GM18909 (cell line): ENCODE results near the gene CCL19.

Experiments used
- ATAC-seq: cut with Tn5 transposase; IDR thresholded peaks from one replicate; pipeline ENCODE4 v1.9.1; 2021; ENCODE audit warnings: mild to moderate bottlenecking; ENCODE audit not compliant: unreplicated experiment, poor library complexity

The CCL19 gene

DNA sequence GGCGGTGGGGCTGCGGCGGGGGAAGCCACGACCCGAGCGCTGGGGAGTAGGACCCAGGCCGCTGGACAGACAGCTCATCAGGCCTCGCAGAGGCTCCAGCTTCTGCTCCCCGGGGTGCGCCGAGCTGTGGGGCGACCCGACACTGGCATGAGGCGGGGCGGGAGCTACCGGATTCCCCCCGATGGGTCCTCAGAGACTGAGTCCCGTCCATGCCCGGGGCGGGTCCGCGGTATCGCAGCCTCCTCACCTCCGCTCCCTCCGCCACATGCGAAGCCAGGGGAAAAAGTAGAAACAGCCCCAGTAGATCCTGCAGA is 26.1 kb downstream of the CCL19 start:
- peak; percentile 33 for ATAC-seq

DNA sequence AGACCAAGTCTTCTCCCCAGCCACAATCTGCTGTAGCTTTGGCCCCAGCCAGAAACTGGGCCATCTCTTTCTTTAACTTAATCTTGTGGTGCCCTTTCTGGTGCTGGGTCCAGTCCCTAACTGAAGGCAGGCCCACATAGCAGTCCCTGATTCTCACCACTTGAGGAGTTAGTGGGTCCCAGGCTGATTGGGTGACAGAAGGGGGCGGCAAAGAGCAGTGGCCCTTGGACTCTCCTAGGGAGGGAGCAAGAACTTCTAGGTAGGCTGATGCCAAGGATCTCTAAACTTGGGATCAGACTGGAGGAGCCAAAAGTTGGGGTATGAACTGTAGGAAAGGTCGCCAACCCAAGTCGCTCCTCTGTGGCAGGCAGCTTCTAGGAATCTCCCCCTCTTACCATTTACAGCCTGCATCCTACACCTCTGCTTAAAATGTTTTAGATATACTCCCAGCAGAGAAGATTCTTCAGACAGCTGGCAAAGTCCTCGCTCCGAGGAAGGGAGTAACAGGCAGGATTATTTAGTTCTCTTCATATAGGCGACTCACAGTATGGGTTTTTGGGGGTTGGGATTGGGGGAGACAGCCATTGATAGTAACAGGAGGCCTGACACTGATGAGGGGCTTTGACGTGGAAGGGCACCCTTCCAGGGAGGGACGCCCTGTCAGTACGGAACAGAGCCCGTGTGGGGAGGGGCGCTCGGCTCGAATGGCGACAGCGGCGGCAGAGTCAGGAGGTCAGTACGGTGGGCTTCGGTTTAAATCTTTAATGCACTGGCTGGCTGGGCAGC is 26.6 kb downstream of the CCL19 start:
- ATAC-seq, result peak; percentile 67

DNA sequence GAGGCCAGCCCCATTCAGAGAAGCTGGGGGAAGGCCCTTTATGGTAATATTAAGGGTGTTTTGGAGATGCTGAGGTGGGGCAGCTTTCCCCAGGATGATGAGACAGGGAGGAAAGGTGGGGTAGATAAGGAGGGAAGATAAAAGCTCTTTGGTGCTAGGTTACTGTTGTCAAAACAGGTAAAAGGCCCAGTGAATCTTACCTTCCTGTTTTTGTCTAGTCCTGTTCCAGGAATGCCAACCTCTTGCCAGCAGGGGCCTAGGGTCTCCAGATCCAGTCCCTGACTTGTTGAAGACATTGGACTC is 27.8 kb downstream of the CCL19 start:
- no peak for ATAC-seq

DNA sequence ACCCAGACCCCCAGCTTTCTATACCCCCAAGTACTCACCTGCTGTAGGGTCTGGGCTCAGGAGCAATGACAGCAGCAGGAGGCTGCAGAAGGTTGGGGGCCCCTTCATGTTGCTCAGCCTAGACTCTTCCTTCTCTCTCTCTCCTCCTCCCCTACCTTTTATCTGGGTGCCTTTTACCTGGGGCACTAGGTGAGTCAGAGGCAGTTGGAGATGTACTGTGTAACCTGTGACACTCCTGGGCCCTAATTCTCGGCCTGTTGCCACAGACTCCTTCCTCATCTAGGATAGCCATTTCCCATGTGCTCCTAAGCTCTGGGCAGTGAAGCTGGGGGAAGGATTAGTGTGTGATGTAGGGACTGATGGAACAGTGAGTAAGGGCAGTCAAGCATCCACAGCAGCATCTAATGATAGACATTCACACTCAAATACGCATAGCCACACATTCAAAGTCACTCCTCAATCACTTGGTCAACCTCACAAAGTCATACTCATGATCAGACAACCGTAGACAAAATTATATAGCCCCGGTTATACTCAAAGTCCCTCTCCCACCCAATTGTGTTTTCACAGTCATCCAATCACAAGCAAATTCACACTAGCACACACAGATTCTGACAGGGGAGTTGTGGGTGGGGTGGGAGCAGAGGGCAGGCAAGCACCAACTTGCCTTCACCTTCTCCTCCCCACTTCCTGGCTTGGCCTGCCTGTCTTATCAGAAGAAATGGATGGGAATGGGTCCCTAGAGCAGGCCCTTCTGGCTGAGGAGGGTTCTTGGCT is 28.4 kb downstream of the CCL19 start, which contains the start of gene CCL27:
CCL27 (minus strand) TSS at position 132 of the 777 bp plus-strand sequence; CDS start at position 108, 24 bp downstream.
- ATAC-seq, result no peak

DNA sequence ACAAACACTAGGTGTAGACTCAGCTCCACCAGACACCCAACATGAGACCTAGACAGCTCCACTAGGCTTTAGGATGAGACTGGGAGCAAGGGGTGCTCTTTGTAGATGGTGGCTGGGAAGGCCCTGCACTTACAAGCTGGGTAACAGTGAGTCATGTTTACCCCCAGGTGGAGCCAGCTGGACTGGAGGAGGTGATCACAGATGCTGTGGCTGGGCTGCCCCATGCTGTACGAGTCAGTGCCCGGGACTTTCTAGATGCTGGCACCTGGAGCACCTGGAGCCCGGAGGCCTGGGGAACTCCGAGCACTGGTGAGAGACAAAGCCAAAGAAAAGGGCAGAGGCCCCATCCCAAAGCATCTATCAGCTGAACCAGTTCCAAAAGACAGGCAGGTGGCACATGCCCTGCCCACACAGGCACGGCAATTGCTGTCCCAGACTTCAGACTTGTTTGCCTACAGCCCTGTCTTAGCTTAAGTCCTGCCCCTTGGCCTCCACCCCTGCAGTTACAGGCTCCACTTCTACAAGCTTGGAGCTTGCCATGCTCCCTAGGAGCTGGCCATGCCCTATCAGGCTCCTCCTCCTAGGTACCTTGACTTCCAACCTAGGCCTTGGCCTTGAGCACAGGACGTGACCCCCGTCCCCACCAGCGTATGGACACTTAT is 31.4 kb downstream of the CCL19 start:
- ATAC-seq, result no peak

DNA sequence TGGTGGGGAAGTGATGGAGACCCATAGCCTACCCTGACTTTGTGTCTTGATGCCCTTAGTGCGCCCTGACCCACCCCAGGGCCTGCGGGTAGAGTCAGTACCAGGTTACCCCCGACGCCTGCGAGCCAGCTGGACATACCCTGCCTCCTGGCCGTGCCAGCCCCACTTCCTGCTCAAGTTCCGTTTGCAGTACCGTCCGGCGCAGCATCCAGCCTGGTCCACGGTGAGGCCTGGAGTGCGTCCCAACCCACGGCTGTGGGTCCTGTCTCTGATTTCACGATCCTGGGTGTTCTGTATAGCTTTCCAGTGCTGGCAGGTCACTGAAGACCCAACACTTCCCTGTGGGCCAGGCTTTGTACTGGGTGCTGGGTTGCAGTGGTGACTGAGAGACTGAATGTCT is 32.6 kb downstream of the CCL19 start:
- ATAC-seq, result no peak

DNA sequence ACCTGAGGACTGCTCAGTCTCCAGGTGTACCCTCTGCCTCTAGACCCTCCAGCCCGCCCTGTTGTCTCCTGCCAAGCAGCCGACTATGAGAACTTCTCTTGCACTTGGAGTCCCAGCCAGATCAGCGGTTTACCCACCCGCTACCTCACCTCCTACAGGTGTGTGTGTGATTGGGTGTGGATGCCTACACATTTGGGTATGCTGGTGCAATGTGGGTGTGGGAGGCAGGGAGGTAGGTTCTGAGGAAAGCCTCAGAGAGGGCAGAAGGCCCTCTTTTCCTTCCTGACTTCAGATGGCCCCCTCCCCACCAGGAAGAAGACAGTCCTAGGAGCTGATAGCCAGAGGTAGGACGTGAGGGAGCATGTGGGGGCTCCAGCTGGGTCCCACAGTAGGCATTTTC is 34.1 kb downstream of the CCL19 start:
- no peak for ATAC-seq

DNA sequence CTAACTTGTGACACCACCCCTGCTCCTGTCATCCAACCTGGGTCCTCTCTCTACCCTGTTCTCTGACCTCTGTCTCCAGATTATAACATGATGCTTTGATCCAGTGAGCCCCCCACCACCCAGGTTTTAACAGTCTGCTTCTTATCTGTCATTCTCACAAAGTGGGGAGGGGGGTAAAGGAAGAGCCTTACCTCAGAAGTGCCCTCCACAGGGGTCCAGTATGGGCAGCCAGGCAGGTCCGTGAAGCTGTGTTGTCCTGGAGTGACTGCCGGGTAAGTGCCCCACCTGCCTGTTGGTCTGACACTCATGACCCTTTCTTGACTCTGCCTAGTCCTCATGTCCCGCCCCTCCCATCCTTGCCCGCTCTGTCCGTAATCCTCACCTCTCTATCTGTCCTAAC is 35.7 kb downstream of the CCL19 start:
- ATAC-seq, result no peak

DNA sequence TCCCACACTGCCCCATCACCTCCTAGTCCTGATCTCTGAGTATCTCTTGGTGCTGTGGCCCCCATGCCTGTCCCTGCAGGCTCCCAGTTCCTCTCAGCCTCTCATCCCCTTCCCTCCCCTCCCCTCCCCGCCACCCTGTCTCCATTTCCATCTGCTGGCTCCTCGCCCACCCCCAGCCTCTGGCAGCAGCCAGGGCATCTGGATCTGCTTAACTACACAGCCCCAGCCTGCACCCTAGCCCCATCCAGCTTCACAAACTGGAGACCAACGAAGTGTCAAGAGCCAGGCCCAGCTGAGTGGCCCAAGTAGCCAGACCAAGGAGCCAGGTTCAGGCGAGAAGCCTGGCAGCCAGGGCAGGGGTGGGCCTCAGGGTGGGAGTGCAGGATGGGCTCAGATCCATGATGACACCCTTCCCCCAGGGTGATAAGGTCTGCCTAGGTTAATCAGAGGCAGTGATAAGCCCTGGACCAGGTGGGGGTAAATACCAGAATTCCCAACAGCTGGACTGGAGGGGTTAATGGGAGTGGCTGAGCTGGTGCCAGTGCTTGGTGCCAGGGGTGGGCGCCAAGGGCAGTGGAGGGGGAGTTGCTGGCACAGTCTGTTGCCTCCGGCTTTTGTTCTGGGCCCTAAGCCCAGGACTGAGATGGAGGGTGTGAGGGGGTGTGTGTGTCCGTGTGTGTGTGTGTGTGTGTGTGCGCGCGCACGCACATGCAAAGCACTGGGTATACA is 36.6 kb downstream of the CCL19 start:
- no peak for ATAC-seq

DNA sequence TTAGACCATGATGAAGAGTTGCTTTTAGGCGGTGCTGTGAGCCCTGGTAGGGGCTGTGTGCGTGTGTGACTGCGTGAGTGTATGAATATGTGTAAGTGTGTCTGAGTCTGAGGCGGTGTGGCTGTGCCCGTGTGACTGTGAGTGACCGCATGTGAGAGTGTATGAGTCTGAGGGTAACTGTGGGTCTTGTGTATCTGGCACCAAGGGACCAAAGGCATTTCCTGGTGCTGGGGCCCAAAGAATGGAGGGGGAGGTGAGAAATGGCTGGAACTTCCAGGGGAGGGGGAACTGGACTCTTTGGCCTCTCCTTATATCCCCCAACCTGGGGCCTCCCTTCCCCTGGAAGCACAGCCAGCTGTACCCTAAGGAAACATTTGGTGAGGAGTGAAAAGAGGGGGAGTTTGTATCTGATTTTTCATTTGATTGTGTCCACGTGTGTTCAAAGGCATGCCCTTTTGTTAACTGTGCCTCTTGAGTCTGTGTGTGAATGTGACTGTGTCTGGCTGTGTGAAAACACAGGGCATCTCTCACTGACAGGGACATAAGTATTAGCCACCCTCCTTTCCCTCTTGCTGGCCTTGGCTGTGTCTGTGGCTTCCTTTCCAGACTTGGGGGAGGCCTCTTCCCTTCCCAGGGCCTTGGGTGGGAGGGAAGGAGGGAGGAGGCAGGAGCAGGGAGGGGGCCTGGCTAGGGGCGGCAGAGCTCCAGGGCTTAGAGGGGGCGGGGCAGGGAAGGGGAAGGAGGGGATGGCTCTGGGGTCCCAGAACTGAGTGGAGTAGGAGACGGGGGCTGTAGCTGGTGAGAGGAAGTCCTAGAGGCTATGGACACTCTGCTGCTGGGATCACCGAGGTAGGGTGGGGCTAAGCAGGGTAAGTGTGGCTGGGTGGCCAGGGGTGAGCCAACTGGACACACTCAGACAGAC is 37.7 kb downstream of the CCL19 start:
- no peak for ATAC-seq

DNA sequence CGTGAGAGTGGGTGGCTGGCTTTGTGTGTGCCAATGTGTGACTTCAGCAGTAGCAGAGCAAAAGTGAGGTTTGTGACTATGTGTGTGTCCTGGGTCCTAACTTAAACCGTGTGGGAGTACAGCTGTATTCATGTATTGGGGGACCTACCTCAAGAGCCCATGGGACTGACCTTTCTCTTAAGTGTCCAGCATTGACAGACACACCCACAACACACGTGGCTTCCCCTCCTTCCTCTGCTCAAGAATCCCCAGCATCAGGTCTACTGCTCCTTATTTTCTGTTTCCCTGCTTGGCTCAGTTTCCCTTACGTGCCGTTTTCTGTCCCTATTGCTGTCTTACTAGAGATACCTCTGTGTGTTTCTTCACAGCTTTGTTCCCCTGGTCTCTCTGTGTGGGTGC is 38.5 kb downstream of the CCL19 start:
- ATAC-seq, result no peak

DNA sequence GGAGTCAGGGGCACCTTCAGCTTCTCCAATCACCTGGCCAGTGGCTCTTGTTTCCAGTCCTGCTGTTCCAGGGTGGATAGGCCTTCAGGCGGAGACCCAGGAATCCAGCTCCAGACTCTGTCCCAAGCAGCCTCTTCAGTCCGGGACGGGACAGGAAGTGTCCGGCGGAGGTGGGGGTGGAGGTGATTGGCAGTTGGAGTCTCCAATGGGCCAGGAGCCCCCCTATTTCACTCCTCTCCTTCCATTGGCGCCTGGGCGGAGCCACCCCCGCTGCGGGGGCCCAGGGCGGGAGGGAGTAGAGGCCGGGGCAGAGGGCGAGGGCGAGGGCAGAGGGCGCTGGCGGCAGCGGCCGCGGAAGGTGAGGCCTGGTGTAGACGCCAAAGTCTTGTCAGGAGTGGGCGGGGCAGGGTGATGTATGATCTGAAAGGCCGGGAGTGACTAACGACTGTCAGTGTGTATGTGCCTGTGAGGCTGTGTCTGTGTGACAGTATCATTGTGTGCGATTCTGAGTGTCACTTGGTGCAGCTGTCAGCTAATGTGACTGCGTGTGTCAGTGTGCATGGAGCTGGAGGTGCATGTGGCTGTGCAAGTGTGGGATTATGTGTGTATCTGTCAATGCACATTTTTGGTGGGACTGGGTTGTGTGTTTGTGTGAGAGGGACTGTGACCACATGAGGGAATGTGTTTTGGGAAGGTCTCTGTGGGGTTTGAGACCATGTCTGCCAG is 39.0 kb downstream of the CCL19 start, which contains the start of gene IL11RA:
IL11RA (plus strand) TSS at position 310 of the 726 bp plus-strand sequence. CDS start 3,033 bp downstream, outside the sequence.
- ATAC-seq, result no peak

DNA sequence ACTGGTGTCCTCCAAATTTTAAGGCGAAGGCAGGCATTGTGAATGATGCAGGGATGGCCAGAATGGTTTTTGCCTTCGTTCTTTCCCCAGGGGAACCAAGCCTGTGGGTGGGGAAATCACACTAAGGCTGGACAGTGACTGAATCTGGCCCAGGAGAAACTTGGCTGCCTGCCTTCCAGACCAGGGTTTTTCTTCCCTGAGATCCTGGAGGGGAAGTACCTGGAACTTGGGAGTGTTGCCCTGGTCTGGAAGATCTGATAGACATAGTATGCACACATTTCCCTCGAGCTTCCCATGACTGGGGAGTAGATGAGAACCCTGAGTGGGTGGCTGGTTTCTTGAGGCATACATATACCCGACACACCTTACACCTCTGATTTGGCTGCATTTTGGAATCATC is 39.8 kb downstream of the CCL19 start:
- ATAC-seq, result no peak

DNA sequence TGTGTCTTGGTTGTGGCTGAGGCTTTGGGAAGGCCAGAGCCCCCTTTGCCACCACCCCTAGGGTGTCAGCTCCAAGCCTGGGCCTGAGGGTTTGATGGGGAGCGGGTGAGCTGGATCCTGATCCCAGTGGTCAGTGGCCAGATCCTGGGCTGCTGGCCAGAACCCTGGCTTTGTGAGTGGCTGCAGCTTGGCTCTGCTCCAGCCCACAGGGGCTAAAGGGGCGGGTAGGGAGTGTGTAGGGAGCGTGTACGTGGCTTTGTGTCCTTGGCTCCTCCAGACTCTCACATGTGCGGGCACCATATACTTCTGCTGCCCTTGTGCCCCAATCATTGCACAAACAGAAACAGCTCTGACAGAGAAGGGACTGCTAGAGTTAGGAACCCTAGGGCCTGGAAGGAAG is 40.3 kb downstream of the CCL19 start:
- no peak for ATAC-seq

DNA sequence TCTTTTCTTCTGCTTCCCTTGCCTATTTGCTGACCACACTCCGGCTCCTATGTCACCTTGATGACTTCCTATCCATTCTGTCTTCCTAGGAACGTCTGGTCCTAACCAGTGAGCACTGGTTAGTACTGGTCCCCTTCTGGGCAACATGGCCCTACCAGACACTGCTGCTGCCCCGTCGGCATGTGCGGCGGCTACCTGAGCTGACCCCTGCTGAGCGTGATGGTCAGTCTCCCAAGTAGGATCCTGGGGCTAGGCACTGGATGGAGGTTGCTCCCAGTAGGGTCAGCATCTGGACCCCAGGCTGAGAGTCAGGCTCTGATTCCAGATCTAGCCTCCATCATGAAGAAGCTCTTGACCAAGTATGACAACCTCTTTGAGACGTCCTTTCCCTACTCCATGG is 42.4 kb downstream of the CCL19 start:
- no peak for ATAC-seq

DNA sequence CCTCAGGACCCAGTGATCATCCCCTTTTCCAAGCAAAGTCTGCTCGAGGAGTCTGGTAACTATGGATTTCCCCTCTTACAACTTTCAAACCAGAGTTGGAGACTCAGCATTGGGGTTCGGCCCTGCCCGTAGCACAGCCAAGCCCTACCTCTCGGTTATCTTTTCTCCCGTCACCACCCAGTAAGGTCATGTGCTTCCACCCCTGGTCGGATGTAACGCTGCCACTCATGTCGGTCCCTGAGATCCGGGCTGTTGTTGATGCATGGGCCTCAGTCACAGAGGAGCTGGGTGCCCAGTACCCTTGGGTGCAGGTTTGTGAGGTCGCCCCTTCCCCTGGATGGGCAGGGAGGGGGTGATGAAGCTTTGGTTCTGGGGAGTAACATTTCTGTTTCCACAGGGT is 43.4 kb downstream of the CCL19 start:
- no peak for ATAC-seq

DNA sequence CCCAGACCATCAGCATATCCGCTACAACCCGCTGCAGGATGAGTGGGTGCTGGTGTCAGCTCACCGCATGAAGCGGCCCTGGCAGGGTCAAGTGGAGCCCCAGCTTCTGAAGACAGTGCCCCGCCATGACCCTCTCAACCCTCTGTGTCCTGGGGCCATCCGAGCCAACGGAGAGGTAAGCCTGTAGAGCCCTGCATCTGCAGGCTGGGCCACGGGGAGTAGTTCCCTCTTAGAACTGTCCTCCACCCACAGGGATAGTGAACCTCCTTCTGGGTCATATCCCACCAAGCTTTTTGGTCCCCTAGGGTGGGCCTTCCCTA is 44.0 kb downstream of the CCL19 start:
- no peak for ATAC-seq

DNA sequence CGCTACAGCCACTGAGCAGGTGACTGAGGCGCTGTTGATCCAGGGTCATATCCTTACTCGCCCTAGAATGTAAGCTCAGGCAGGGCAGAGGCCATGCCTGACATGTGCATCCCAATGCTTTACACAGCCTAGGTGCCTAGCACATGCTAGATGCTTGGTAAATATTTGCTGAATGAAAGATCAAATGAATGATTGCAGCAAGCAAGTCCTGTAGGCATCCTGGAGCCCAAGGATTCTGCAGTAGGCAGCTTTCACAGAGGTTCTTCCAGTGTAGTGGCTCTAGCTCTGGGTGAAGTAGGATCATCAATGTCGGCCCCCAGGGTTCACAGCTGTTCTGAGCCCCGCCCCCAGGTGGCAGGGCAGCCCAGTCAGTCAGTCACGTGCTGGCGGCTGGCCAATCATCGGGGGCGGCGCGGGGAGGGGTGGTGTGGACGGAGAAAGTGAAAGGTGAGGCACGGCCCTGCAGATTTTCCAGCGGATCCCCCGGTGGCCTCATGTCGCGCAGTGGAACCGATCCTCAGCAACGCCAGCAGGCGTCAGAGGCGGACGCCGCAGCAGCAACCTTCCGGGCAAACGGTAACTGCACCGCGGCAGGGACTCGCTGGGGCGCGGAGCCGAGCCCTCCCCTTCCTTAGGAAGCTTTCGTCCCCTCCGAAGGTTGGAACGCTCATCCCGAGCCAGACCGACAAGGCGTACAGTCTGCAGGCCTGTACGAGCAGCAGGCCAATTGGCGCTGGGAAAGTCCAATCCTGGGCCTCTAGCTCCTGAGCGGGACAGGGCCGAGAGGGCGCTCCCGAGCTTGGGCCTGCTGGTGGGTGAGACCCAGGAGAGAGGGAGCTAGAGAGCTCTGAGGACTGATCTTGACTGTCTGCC is 44.6 kb downstream of the CCL19 start, which contains the start of gene GALT:
GALT (plus strand) TSS at position 465 of the 873 bp plus-strand sequence; CDS start at position 495, 30 bp downstream.
- peak; percentile 91 for ATAC-seq
